Sciatic nerve (tissue), 2 donors: ENCODE measurements around the gene SPTBN5. TPM values are rescaled to one million over a fixed set of nuclear protein-coding genes. Genes with fewer than 3 reads are reported as not detected.

ENCODE experiments used
- ATAC-seq: fragments of 200-7000 bp; cut with Tn5 transposase; one replicate; pipeline ENCODE4 v1.9.1; 2020; ENCODE audit warnings: mild to moderate bottlenecking, moderate library complexity
- DNase-seq: peaks from one replicate; pipeline ENCODE4 v3.0.0-alpha.2; 2020; ENCODE audit warnings: low spot score
- intact Hi-C: fragments of 100-400 bp; cut with DNase I; formaldehyde crosslinking; loops from one replicate; pipeline ENCODE4 v1.14.2; 2022
- total RNA-seq: library from RNA; stranded (reverse); fragmentation: NEBNext Ultra II Directional; extraction: Animal tissue kit (Norgen Biotek cat#: 25700); gene quantifications from one replicate; pipeline ENCODE4 v1.2.1, GENCODE V29; 2021
- donor health status: DM: no; HTN: no; CAD: no.
- donor health status: DM: no; HTN: no; CAD: no.

SPTBN5 gene
- total RNA-seq, 1 donor from 2014 or later: 35.0 TPM

- intact Hi-C loops: no loop called here
- no peak for ATAC-seq
- no peak for DNase-seq
Measured at GRCh38 chr15:41855261-41855961, 38.4 kb downstream of the SPTBN5 start.

DNA sequence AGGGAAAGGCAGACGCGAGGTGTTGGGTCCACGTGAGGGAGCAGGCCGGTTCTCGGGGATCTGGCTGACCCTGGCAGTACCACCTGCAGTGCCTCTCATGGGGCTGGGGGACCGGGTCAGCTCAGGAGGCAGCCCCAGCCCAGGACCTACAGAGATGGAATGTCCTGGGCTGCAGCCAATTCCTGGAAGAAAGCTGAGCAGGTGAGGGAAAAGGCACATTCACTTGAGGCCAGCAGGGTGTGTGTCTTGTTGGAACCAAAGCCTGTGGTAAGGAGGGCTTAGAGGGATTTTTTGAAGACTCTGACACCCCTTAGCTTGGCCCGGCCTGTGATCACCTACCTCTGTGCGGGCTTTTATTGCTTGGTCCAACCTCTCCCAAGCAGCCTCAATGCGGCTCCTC lies 39.4 kb downstream of the SPTBN5 start:
- no peak for ATAC-seq
- intact Hi-C loops: no loop called here
- DNase-seq: no peak

DNA sequence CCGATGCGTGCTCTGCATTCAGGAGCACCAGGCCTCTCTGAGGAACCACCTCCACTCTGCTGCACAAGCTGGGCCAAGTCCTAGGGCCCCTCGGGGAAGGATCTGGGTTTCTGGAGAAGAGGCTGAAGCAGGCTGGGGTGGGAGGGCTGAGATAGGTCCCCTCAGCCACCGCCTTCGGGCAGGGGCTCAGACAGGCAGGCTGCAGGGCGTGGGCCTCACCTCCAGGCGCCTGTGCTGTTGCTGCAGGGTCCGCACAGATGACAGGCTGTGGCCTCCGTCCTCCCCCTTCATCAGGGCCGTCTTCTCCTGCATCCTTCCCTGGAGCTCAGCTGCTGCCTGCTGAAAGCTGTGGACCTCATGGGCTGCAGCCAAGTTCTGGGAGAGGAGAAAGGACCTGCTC lies 40.0 kb downstream of the SPTBN5 start:
- DNase-seq: no peak
- no peak for ATAC-seq
- intact Hi-C loops: no loop called here

DNA sequence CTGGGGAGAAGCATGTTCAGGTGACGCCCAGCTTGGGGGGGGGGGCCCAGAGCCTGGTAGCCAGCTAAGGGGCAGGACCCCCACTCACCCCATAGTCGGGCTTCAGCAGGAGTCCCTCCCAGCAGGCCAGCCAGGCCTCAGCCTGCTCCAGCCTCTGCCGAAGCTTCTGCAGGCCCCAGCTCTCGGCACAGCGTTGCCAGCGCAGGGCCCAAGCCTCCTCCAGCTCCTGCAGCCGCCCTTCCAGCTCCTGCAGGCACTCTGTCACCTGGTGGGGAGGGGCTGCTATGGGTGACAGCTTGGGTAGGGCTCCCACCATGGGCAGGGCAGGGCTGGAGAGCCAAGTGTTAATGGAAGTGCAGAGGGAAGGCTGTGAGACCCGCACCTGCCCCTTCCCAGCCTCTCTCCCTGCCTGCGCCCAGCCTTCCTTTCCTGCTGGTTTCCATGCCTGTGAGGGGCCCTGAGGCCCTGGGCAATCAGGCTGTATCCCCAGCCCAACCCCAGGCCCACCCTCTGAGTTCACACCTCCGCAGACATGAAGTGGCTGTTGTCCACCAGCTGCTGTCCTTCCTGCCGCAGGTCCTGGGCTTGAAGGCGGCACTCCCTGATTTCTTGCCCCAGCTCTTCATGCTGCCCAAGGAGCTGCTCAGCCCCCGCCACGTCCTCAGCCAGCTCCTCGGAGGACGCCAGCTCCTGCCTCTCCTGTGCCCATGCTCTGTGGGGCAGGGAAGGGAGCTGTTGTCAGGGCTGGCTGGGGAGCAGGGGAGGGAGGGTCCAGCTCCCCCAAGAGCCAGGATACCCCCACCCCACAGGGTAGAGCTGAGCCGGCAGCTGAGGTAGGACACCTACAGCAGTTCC lies 40.9 kb downstream of the SPTBN5 start:
- ATAC-seq (no peak), DNase-seq (no peak)
- intact Hi-C loops: no loop called here

DNA sequence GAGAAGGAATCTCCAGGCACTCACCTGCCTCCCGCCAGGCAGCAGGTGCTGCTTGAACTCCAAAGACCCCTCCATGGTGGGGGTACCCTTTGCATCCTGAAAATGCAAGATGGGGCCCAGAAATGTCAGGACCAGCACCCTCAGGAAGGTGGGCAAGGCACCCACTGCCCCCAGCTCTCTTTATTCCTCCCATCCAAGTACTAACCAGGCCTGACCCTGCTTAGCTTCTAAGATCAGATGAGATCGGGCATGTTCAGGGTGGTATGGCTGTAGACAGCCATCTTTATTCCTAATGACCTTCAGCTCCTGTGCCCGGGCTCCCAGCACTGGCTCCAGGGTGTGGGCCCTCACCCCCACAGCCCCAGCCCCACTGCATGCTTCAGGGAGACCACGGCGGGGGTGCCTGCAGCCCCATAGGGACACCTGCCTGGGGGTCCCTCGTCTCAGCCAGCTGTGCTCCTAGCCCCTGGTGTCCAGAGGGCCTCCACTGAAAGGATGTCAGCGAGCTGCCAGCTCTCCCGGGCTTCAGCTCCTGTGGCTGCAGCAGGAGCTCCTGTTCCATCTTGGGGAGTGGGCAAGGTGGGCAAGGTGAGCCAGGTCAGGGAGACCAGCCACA lies 42.0 kb downstream of the SPTBN5 start:
- DNase-seq (no peak), ATAC-seq (no peak)
- intact Hi-C loops: no loop called here

DNA sequence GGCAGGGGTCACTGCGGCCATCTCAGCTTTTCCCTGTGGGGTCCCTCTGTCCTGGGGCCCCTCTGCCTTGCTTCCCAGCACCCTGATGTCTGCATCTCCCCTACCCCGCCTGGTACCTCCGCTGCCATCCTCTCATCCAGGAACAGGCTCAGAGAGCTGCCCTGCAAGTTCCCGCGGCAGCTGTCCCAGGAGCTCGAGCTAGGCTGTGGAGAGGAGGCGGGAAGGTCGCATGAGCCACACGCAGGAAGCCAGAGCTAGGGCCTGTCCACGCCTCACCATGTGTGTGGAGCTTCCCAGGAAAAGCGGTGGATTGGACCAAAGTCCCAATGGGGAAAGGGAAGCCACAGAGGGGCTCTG lies 42.7 kb downstream of the SPTBN5 start:
- no peak for DNase-seq
- no peak for ATAC-seq
- intact Hi-C loops: no loop called here

GRCh38 chr15:41850482-41851166 lies 43.2 kb downstream of the SPTBN5 start:
- no peak for ATAC-seq
- no peak for DNase-seq
- intact Hi-C loops: no loop called here

DNA sequence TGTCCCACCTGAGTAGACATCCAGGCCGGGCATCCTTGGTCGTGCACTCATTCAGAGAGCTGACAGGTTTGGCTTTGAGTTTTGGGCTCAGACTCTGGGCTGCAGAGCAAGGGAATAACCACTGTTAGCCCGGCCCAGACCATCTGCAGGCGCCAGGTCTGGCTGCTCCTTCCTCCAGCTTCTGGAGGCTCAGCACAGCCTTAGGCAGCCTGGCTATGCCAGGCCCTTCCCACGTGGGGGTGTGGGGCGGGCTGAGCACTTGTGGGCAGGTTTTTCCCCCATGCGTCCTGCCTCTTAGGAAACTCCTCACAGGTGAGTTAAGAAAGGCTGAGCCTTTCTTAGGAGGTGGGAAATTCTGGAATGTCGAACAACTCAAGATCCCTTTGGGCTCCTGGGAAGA lies 44.0 kb downstream of the SPTBN5 start:
- no peak for DNase-seq
- ATAC-seq: peak; percentile 27
- intact Hi-C loops: no loop called here

DNA sequence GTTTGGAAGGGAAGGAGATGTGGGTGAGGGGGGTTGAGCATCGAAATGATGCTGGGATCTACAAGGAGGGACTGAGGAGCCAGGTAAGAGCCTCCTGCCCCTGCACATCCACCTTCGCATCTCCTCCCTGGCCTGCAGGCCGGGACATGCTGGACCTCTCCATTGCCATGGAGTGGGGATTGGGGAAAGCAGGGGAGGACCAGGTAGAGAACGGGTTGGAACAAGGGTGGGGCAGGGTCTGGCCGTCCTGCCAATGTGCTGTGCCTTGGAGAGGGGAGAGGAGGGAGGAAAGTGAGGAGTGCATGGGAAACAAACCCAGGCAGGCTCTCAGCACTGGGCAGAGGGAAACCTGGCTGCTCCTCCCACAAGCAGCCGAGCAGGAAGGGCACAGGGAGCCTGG lies 44.6 kb downstream of the SPTBN5 start:
- ATAC-seq (no peak), DNase-seq (no peak)
- intact Hi-C loops: no loop called here

GRCh38 chr15:41848631-41849030 lies 45.2 kb downstream of the SPTBN5 start:
- ATAC-seq: peak; percentile 32
- intact Hi-C loops: no loop called here
- DNase-seq: no peak

DNA sequence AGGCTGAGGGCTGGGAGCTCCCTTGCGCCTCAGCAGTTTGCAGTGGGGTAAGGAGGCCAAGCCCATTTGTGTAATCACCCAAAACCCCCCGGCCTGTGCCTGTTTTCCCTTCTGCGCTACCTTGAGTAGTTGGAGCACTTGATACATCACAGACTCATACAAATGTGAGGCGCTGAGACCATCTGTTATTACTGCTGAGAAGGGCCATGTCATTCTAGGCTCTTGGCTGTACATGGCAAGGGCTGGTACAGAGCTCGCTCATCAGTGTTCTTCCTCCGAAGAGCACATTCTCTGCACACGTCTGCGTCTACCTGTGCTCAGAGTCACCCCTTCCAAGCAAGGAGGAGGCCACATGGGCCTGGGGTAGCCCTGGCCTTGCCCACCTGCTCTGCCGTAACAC lies 45.9 kb downstream of the SPTBN5 start:
- DNase-seq (no peak), ATAC-seq (no peak)
- intact Hi-C loops: no loop called here

GRCh38 chr15:41847206-41847605 lies 46.6 kb downstream of the SPTBN5 start:
- DNase-seq: no peak
- intact Hi-C loops: no loop called here
- no peak for ATAC-seq

GRCh38 chr15:41844814-41845213 lies 49.0 kb downstream of the SPTBN5 start:
- no peak for DNase-seq
- ATAC-seq: no peak
- intact Hi-C loops: no loop called here

GRCh38 chr15:41843571-41843970 lies 50.3 kb downstream of the SPTBN5 start:
- DNase-seq (no peak), ATAC-seq (no peak)
- intact Hi-C loops: no loop called here

DNA sequence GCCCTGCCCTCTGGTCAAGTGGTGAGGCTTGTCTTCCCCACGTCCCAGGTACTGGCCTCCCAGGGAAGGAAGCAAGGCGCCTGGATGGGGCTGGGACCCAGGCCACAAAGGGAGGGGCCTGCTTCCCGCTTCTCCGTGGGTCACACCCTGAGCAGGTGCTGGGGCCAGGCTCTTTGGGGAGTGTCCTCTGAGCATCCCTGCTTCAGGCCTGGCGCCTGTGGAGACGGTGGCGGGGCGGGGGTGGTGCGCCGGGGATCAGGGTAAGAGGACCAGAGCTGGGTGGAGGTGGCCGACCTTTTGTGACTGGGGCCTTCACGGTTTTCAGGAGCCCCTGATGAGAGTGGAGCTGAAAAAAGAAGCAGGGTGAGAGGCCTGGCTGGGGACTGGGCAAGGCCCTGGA lies 51.6 kb downstream of the SPTBN5 start:
- intact Hi-C loops: no loop called here

DNA sequence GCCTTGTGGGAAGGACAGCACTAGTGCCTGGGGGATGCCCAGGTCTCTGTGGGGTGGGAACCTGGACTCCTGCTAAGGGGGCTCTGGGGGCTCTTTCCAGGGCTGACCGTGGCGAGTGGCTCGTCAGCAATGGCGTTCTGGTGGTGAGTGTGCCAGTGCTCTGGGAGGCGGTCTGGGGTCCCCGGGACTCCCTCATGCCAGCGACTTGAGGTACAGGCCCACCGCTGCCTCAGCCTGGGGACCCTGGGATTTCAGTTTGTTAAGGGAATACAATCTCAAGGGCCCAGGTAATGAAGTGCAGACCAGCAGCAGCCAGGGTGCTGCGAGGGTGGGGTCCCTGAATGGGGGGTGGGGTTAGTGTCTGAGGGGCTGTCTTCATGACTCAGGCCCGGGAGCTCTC lies 52.7 kb downstream of the SPTBN5 start:
- DNase-seq: no peak
- no peak for ATAC-seq
- intact Hi-C loops: no loop called here

More for the DNA sequence above, 51.6 kb downstream of the SPTBN5 start:
- ATAC-seq (no peak), DNase-seq (no peak)

DNA sequence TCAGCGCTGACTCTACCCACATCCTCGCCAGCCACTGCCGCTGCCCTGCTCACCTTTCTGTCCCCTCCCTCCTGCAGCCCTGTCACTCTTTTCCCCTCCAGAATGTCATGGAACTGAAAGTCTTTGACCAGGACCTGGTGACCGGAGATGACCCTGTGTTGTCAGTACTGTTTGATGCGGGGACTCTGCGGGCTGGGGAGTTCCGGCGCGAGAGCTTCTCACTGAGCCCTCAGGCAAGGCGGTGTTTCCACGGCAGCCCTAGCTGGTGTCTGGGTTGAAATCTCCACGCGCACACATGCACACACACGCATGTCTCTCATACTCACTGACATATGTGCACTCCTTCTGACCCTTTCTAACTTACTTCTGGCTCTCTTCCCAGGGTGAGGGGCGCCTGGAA lies 53.2 kb downstream of the SPTBN5 start:
- DNase-seq: no peak
- intact Hi-C loops: no loop called here
- ATAC-seq: no peak

DNA sequence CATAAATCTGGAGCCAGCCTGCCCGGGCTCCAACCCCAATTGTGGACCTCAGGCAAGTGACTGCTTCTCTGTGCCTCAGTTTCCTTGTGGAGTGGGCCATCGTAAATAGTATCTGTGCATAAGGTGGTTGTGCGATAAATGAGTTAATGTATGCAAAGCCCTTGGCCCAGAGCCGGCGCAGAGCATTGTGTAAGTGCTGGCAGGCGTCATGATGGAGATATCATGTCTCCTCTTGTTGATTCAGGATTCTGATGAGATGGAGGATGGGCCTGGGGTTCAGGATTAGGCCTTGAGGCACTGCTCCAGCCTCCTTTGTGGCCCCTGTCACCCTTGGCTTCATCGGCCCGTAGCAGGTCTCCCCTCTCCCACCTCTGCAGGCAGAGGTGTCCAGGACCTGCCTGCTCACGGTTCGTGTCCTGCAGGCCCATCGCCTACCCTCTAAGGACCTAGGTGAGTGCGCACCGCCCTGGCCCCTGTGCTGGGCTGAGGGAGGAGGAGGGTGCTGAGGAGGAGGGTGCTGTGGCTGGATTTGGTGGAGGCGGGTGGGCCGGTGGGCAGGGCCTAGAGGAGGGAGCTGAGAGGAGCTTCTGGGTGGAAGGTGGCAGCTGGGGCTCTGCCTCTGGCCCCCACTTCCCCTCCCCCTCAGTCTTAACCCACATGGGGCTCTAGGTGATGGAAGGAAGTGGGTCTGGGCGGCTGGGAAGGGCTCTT lies 53.9 kb downstream of the SPTBN5 start:
- no peak for DNase-seq
- intact Hi-C loops: no loop called here
- ATAC-seq: no peak

GRCh38 chr15:41838400-41838897 lies 55.4 kb downstream of the SPTBN5 start, which contains the start of gene PLA2G4B:
PLA2G4B (plus strand) TSS chr15:41838847; CDS start chr15:41838914, 67 bp downstream.
- intact Hi-C loops: no loop called here
- ATAC-seq (no peak), DNase-seq (no peak)
